HG03159 (cell line): ENCODE measurements around the gene RXRG.

Experiments used
- ATAC-seq: cut with Tn5 transposase; IDR thresholded peaks from one replicate; pipeline ENCODE4 v1.9.1; 2021; ENCODE audit warnings: mild to moderate bottlenecking, moderate library complexity; ENCODE audit not compliant: unreplicated experiment

The RXRG gene

GRCh38 chr1:165411396-165411795 is 33.5 kb downstream of the RXRG start:
- ATAC-seq: no peak

- no peak for ATAC-seq
Measured at GRCh38 chr1:165409657-165410358, 35.1 kb downstream of the RXRG start.

- ATAC-seq: no peak
Measured at GRCh38 chr1:165408518-165408917, 36.4 kb downstream of the RXRG start.

- ATAC-seq: no peak
Measured at GRCh38 chr1:165407398-165407797, 37.5 kb downstream of the RXRG start.

- ATAC-seq: peak; percentile 79
Measured at GRCh38 chr1:165403835-165404482, 41.0 kb downstream of the RXRG start.

- no peak for ATAC-seq
Measured at GRCh38 chr1:165402517-165403111, 42.3 kb downstream of the RXRG start.

GRCh38 chr1:165397944-165398343 is 47.0 kb downstream of the RXRG start:
- no peak for ATAC-seq

GRCh38 chr1:165395901-165396300 is 49.0 kb downstream of the RXRG start:
- no peak for ATAC-seq

GRCh38 chr1:165395478-165395877 is 49.4 kb downstream of the RXRG start:
- no peak for ATAC-seq

GRCh38 chr1:165392634-165393571 is 52.0 kb downstream of the RXRG start:
- ATAC-seq: peak; percentile 98

GRCh38 chr1:165389609-165390008 is 55.3 kb downstream of the RXRG start:
- no peak for ATAC-seq

- no peak for ATAC-seq
Measured at GRCh38 chr1:165387961-165388360, 57.0 kb downstream of the RXRG start.

GRCh38 chr1:165387505-165387904 is 57.4 kb downstream of the RXRG start:
- ATAC-seq: no peak

- no peak for ATAC-seq
Measured at GRCh38 chr1:165383599-165384405, 61.1 kb downstream of the RXRG start.

- no peak for ATAC-seq
Measured at GRCh38 chr1:165383067-165383466, 61.9 kb downstream of the RXRG start.

GRCh38 chr1:165381745-165382505 is 63.0 kb downstream of the RXRG start:
- no peak for ATAC-seq

- ATAC-seq: no peak
Measured at GRCh38 chr1:165376811-165377311, 68.1 kb downstream of the RXRG start.

- ATAC-seq: no peak
Measured at GRCh38 chr1:165376041-165376810, 68.7 kb downstream of the RXRG start.

GRCh38 chr1:165375623-165376022 is 69.3 kb downstream of the RXRG start:
- ATAC-seq: no peak
